Measurements from ENCODE around the gene CHD9. TPM values are rescaled to one million over a fixed set of nuclear protein-coding genes. Genes with fewer than 3 reads are reported as not detected.
"Not testable (repeated sequence)": the region's sequence is repeated elsewhere in the genome, so short reads cannot be mapped to it uniquely, and the experiment has no call there.

The CHD9 gene
- total RNA-seq, 4 donors from 2014 or later: 24.5 to 84.0 (median 48.2) TPM

GRCh38 chr16:53309457-53309856 lies 254.7 kb downstream of the CHD9 start:
- in situ Hi-C loops (cut with MboI; ENCODE audit: low sequenced_read_pairs in 4 of 4) (loop anchor here in 1 of 4 donors (25.0 kb wide), 1 partner anchor 153 kb away; no protein-coding TSS in a partner anchor), intact Hi-C loops (cut with DNase I; ENCODE audit: low total_unique reads) (loop anchor here (10.0 kb wide), 1 partner anchor 75 kb away; no protein-coding TSS in a partner anchor)
- Histone ChIP-seq H3K9me3 (no peaks in the 10 kb centered on the region), H3K36me3 (peaks cover 0 to 91% of the 10 kb centered on the region in 2 donors), H3K4me1 (peaks cover 0 to 6% of the 10 kb centered on the region in 2 donors), H3K4me3 (no peak overlapping the region), H3K27ac (no peak overlapping the region), H3K27me3 (no peaks in the 10 kb centered on the region)
- no peak for TF ChIP-seq POLR2A (IDR thresholded peaks at IDR 0.05)
- TF ChIP-seq, protein P1, sequence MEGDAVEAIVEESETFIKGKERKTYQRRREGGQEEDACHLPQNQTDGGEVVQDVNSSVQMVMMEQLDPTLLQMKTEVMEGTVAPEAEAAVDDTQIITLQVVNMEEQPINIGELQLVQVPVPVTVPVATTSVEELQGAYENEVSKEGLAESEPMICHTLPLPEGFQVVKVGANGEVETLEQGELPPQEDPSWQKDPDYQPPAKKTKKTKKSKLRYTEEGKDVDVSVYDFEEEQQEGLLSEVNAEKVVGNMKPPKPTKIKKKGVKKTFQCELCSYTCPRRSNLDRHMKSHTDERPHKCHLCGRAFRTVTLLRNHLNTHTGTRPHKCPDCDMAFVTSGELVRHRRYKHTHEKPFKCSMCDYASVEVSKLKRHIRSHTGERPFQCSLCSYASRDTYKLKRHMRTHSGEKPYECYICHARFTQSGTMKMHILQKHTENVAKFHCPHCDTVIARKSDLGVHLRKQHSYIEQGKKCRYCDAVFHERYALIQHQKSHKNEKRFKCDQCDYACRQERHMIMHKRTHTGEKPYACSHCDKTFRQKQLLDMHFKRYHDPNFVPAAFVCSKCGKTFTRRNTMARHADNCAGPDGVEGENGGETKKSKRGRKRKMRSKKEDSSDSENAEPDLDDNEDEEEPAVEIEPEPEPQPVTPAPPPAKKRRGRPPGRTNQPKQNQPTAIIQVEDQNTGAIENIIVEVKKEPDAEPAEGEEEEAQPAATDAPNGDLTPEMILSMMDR (IDR thresholded peaks at IDR 0.05 in 4 of 5, conservative IDR thresholded peaks at IDR 0.05 in 1 of 5): no peak
- ATAC-seq (no peak), DNase-seq (no peak)

- no peaks in the 10 kb centered on the region for H3K9me3 ChIP-seq
- H3K27ac ChIP-seq: no peak overlapping the region
- H3K36me3 ChIP-seq: peaks cover 0 to 94% of the 10 kb centered on the region in 2 donors
- TF ChIP-seq POLR2A (IDR thresholded peaks at IDR 0.05): no peak
- TF ChIP-seq, protein P1 (IDR thresholded peaks at IDR 0.05 in 4 of 5, conservative IDR thresholded peaks at IDR 0.05 in 1 of 5): no peak
- no peaks in the 10 kb centered on the region for H3K4me1 ChIP-seq
- ATAC-seq (no peak), DNase-seq (no peak)
- H3K4me3 ChIP-seq: no peak overlapping the region
- H3K27me3 ChIP-seq: no peaks in the 10 kb centered on the region
- intact Hi-C loops (cut with DNase I; ENCODE audit: low total_unique reads): no loop called here
- in situ Hi-C loops (cut with MboI; ENCODE audit: low sequenced_read_pairs in 4 of 4): loop anchor here in 1 of 4 donors (25.0 kb wide), 1 partner anchor 141 kb away; no protein-coding TSS in a partner anchor
Measured at GRCh38 chr16:53320992-53321391, 266.2 kb downstream of the CHD9 start.

DNA sequence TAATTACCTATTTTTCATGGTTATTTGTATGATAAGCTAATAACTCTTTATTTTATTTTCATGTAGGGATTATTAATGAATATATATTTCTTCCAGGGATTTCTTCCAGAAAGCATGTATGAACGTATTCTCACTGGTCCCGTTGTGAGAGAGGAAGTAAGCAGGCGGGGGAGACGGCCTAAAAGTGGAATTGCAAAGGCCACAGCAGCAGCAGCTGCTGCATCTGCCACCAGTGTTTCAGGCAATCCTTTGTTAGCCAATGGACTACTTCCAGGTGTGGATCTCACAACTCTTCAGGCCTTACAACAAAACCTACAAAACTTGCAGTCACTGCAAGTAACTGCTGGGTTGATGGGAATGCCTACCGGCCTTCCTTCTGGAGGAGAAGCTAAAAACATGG lies 269.1 kb downstream of the CHD9 start:
- H3K27ac ChIP-seq: no peak overlapping the region
- in situ Hi-C loops (cut with MboI; ENCODE audit: low sequenced_read_pairs in 4 of 4) (loop anchor here in 1 of 4 donors (25.0 kb wide), 1 partner anchor 138 kb away; no protein-coding TSS in a partner anchor), intact Hi-C loops (cut with DNase I; ENCODE audit: low total_unique reads) (no loop called here)
- TF ChIP-seq, protein P1 (IDR thresholded peaks at IDR 0.05 in 4 of 5, conservative IDR thresholded peaks at IDR 0.05 in 1 of 5): no peak
- no peak for TF ChIP-seq POLR2A (IDR thresholded peaks at IDR 0.05)
- H3K4me1 ChIP-seq: no peaks in the 10 kb centered on the region
- H3K9me3 ChIP-seq: no peaks in the 10 kb centered on the region
- no peak overlapping the region for H3K4me3 ChIP-seq
- ATAC-seq (no peak), DNase-seq (no peak)
- peaks cover 0 to 73% of the 10 kb centered on the region in 2 donors for H3K36me3 ChIP-seq
- H3K27me3 ChIP-seq: no peaks in the 10 kb centered on the region

DNA sequence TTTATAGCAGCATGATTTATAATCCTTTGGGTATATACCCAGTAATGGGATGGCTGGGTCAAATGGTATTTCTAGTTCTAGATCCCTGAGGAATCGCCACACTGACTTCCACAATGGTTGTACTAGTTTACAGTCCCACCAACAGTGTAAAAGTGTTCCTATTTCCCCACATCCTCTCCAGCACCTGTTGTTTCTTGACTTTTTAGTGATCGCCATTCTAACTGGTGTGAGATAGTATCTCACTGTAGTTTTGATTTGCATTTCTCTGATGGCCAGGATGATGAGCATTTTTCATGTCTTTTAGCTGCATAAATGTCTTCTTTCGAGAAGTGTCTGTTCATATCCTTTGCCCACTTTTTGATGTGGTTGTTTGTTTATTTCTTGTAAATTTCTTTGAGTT lies 276.2 kb downstream of the CHD9 start:
- H3K27me3 ChIP-seq; DNase-seq; H3K27ac ChIP-seq; H3K4me3 ChIP-seq; H3K36me3 ChIP-seq; H3K4me1 ChIP-seq; H3K9me3 ChIP-seq; intact Hi-C loops (cut with DNase I; ENCODE audit: low total_unique reads); ATAC-seq; in situ Hi-C loops (cut with MboI; ENCODE audit: low sequenced_read_pairs in 4 of 4): not testable (repeated sequence)

DNA sequence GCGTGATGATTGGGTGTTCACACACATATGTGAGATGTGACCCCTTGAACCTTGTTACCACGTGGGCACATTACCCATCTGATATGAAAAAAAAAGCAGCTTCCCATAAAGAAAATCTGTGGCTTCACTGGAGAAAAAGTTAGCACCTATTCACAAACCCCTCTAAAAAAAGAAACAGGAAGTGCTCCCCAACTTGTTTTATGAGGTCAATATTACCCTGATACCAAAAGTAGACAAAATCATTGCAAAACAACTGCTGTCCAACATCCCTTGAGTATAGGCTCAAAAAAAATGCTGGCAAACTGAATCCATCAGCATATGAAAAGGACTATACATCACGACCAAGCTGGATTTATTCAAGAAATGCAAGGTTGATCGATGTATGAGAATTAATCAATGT lies 279.8 kb downstream of the CHD9 start:
- in situ Hi-C loops (cut with MboI; ENCODE audit: low sequenced_read_pairs in 4 of 4): no loop called here

More for the DNA sequence above, 279.8 kb downstream of the CHD9 start:
- no peak overlapping the region for H3K4me3 ChIP-seq
- ATAC-seq (no peak), DNase-seq (no peak)
- no peaks in the 10 kb centered on the region for H3K4me1 ChIP-seq
- no peak for TF ChIP-seq POLR2A (IDR thresholded peaks at IDR 0.05)
- TF ChIP-seq, protein P1 (IDR thresholded peaks at IDR 0.05 in 4 of 5, conservative IDR thresholded peaks at IDR 0.05 in 1 of 5): no peak
- H3K27ac ChIP-seq: no peak overlapping the region
- no peaks in the 10 kb centered on the region for H3K36me3 ChIP-seq
- H3K9me3 ChIP-seq: peaks cover 0 to 2% (median 0%) of the 10 kb centered on the region in 3 donors
- intact Hi-C loops (cut with DNase I; ENCODE audit: low total_unique reads): no loop called here
- H3K27me3 ChIP-seq: no peaks in the 10 kb centered on the region

Data from gastrocnemius medialis (tissue), 4 donors.